ENCODE results near the gene IFI27L1. TPM values are rescaled to one million over a fixed set of nuclear protein-coding genes. Genes with fewer than 3 reads are reported as not detected.

The IFI27L1 gene, protein sequence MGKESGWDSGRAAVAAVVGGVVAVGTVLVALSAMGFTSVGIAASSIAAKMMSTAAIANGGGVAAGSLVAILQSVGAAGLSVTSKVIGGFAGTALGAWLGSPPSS
- 10 to 100 TPM; 22.9 to 23.0 TPM for total RNA-seq

GRCh38 chr14:94080621-94081385 is at the start of gene IFI27L1, which contains the start of gene DDX24:
TSS of gene IFI27L1 (plus strand) at chr14:94081310. CDS start at chr14:94096938, 15,628 bp downstream.
TSS of gene DDX24 (minus strand) at chr14:94081202. CDS start at chr14:94079742, 1,460 bp downstream.
- Mint-ChIP-seq H3K27ac (peak within 1 kb of the TSS; percentile 95 to 99), H3K9me3 (no peaks in the 10 kb centered on the region), H3K36me3 (peaks cover 20% of the 10 kb centered on the region), H3K4me3 (peak within 1 kb of the TSS; percentile 96), H3K27me3 (no peaks in the 10 kb centered on the region), H3K4me1 (ENCODE audit: low read depth in 2 of 2) (peaks cover 45 to 47% of the 10 kb centered on the region in 2 donors)
- DNase-seq (ENCODE audit: low spot score), result peak; percentile 97
- peak; percentile 99 to 100 for ATAC-seq

GRCh38 chr14:94031883-94032279 is 49.2 kb upstream of the IFI27L1 start:
- Mint-ChIP-seq H3K9me3 (no peaks in the 10 kb centered on the region), H3K4me1 (ENCODE audit: low read depth in 2 of 2) (peaks cover 6 to 14% of the 10 kb centered on the region in 2 donors), H3K36me3 (no peaks in the 10 kb centered on the region), H3K4me3 (no peak overlapping the region), H3K27me3 (peaks cover 0 to 2% of the 10 kb centered on the region in 2 donors), H3K27ac (no peak overlapping the region)
- DNase-seq (ENCODE audit: low spot score), result no peak
- no peak for ATAC-seq

- Mint-ChIP-seq H3K27me3 (no peaks in the 10 kb centered on the region), H3K4me1 (ENCODE audit: low read depth in 2 of 2) (peaks cover 3 to 5% of the 10 kb centered on the region in 2 donors), H3K36me3 (no peaks in the 10 kb centered on the region), H3K9me3 (no peaks in the 10 kb centered on the region), H3K4me3 (no peak overlapping the region), H3K27ac (no peak overlapping the region)
- ATAC-seq, result no peak
- no peak for DNase-seq (ENCODE audit: low spot score)
Measured at GRCh38 chr14:94034886-94035285, 46.2 kb upstream of the IFI27L1 start.

DNA sequence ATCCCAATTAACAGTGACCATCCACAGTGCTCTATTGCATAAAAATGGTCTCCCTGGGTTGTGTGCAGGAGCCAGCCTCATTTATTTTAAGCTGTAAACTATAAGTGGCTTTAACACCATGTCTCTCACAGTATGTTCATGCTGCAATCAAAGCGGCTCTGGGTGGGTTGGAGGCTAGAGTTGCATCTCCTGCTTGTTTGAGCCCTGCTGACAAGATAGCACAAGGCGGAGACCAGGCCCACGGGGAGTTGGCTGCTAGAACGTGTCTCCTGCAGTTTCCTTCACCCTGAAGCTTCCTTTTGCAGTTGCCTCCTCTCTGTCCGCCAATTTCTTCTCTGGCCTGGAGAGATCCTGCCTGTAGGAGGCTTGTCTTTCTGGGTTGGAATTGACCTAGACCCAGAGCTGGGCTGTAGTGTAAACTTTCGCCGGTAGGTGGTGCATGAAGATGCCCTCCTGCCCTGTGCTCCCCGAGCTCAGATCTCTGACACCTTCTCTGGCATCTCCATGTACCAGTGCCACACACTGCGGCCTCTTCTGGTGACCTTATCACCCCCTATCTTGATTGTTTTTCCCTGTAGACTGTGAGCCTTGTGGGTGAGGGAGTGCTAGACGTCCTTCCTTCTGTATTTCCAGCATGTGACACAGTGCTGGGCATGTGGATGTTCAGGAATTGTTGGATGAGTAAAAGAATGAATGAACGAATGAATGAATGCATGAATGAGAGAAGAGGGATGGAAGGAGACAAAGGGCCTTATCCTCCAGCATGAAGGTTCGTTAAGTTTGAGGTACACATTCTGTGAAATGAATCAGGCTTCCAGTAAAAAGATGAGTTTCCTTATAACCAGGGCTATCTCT is 44.6 kb upstream of the IFI27L1 start:
- Mint-ChIP-seq H3K4me1 (ENCODE audit: low read depth in 2 of 2) (peaks cover 3 to 5% of the 10 kb centered on the region in 2 donors), H3K9me3 (no peaks in the 10 kb centered on the region), H3K4me3 (no peak overlapping the region), H3K36me3 (no peaks in the 10 kb centered on the region), H3K27ac (no peak overlapping the region), H3K27me3 (no peaks in the 10 kb centered on the region)
- ATAC-seq (peak; percentile 83 to 84), DNase-seq (ENCODE audit: low spot score) (peak; percentile 72)

- Mint-ChIP-seq H3K4me1 (ENCODE audit: low read depth in 2 of 2) (peaks cover 3 to 5% of the 10 kb centered on the region in 2 donors), H3K4me3 (no peak overlapping the region), H3K27ac (no peak overlapping the region), H3K27me3 (no peaks in the 10 kb centered on the region), H3K36me3 (no peaks in the 10 kb centered on the region), H3K9me3 (no peaks in the 10 kb centered on the region)
- DNase-seq (ENCODE audit: low spot score) (no peak), ATAC-seq (no peak)
Measured at GRCh38 chr14:94037954-94038353, 43.2 kb upstream of the IFI27L1 start.

DNA sequence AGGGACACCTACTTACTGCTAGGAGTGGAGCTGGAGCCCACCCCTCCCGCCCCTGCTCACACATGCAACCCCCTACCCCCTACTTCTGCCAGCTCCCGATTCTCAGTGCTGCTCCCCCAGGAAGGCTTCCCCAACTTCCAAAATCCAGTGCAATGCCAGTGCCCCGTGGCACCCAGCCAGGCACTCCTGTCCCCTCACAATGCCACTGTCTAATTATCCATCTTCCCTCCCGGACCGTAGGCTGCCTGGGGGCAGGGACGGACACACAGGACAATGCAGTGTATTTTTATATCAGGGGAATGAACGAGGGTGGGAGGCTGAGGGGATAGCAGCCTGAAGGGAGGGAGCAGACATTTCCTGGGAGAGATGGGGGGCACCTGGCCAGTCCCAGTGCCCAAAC is 42.6 kb upstream of the IFI27L1 start:
- Mint-ChIP-seq H3K27me3 (no peaks in the 10 kb centered on the region), H3K9me3 (no peaks in the 10 kb centered on the region), H3K4me1 (ENCODE audit: low read depth in 2 of 2) (peaks cover 3 to 5% of the 10 kb centered on the region in 2 donors), H3K27ac (no peak overlapping the region), H3K36me3 (no peaks in the 10 kb centered on the region), H3K4me3 (no peak overlapping the region)
- DNase-seq (ENCODE audit: low spot score) (no peak), ATAC-seq (no peak)

DNA sequence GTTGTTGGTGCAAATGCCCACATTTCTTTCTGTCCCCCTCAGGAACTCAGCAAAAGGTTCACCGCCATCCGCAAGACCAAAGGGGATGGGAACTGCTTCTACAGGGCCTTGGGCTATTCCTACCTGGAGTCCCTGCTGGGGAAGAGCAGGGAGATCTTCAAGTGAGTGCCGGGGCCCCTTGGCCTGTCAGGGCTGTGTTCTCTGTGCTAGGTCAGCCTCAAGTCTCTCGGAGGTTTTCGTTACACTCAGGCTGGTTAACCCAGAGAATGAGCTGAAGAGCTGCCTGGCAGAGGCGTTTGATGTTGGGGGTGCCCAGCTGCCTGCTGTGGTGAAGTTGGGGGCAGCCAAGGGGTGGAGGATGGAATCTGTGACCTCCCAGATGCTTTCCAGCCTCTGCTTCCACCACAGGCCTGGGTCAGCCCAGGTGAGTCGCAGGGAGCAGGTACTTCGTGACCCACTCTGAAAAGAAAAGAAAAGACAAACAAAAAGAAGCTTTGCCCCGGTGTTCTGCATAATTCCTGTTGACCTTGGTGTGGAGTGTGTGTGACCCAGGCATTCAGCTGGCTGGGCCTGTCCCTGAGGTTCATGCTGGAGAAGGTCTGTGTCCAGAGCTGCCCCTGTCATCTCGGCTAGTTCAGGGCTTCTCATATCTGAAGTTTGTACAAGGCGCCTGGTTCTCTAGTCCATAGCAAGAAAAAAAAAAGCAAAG is 42.0 kb upstream of the IFI27L1 start:
- no peaks in the 10 kb centered on the region for H3K27me3 Mint-ChIP-seq
- H3K4me1 Mint-ChIP-seq (ENCODE audit: low read depth in 2 of 2), result peaks cover 3 to 5% of the 10 kb centered on the region in 2 donors
- no peak overlapping the region for H3K4me3 Mint-ChIP-seq
- no peaks in the 10 kb centered on the region for H3K9me3 Mint-ChIP-seq
- DNase-seq (ENCODE audit: low spot score) (no peak), ATAC-seq (no peak)
- H3K36me3 Mint-ChIP-seq, result no peaks in the 10 kb centered on the region
- H3K27ac Mint-ChIP-seq, result no peak overlapping the region

GRCh38 chr14:94040247-94040646 is 40.9 kb upstream of the IFI27L1 start:
- no peaks in the 10 kb centered on the region for H3K27me3 Mint-ChIP-seq
- H3K27ac Mint-ChIP-seq, result no peak overlapping the region
- H3K9me3 Mint-ChIP-seq, result no peaks in the 10 kb centered on the region
- ATAC-seq (no peak), DNase-seq (ENCODE audit: low spot score) (no peak)
- no peaks in the 10 kb centered on the region for H3K36me3 Mint-ChIP-seq
- peaks cover 3 to 5% of the 10 kb centered on the region in 2 donors for H3K4me1 Mint-ChIP-seq (ENCODE audit: low read depth in 2 of 2)
- no peak overlapping the region for H3K4me3 Mint-ChIP-seq

- H3K4me3 Mint-ChIP-seq, result no peak overlapping the region
- no peak for DNase-seq (ENCODE audit: low spot score)
- H3K27ac Mint-ChIP-seq, result no peak overlapping the region
- no peak for ATAC-seq
- H3K36me3 Mint-ChIP-seq, result no peaks in the 10 kb centered on the region
- peaks cover 3 to 5% of the 10 kb centered on the region in 2 donors for H3K4me1 Mint-ChIP-seq (ENCODE audit: low read depth in 2 of 2)
- no peaks in the 10 kb centered on the region for H3K9me3 Mint-ChIP-seq
- H3K27me3 Mint-ChIP-seq, result no peaks in the 10 kb centered on the region
Measured at GRCh38 chr14:94040796-94041195, 40.3 kb upstream of the IFI27L1 start.

DNA sequence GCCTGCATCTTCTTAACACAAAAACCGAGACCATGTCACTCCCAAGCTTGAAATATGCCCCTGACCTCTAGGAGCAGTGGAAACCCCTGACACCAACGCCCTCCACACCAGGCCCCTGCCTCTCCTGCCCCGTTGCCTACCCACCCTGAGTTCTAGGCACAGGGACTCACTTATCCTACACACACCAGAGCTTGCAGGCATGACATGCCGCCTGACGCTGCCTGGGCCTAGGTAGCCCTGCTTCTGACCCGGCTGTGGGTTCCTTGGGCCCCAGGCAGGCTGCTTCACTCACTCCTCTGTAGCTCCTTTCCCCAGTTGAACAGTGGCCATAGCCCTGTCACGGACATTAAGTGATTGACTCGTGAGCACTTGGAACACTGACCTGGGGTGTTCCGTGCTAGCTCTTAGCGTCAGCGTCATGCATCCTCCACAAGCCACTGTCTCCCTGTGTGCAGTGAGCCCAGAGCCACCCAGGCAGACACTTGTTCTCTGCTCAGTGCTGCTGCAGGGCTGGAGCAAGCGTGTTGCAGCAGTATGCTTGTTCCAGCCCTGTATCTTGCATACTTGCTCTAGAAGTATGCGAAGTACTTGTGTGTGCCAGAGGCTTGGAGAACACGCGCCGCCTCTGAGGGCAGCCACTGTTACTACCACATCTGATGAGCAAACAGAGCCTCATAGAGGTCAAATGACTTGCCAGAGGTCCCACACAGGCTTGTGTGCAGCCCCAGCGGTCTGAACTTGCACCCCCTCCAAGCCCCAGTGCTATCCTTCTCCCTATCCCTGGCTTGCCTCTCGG is 39.4 kb upstream of the IFI27L1 start:
- Mint-ChIP-seq H3K9me3 (no peaks in the 10 kb centered on the region), H3K27ac (peak overlapping the region in 1 of 2 donors; percentile 18), H3K4me3 (no peak overlapping the region), H3K36me3 (no peaks in the 10 kb centered on the region), H3K27me3 (no peaks in the 10 kb centered on the region), H3K4me1 (ENCODE audit: low read depth in 2 of 2) (peaks cover 1 to 2% of the 10 kb centered on the region in 2 donors)
- DNase-seq (ENCODE audit: low spot score) (no peak), ATAC-seq (no peak)

DNA sequence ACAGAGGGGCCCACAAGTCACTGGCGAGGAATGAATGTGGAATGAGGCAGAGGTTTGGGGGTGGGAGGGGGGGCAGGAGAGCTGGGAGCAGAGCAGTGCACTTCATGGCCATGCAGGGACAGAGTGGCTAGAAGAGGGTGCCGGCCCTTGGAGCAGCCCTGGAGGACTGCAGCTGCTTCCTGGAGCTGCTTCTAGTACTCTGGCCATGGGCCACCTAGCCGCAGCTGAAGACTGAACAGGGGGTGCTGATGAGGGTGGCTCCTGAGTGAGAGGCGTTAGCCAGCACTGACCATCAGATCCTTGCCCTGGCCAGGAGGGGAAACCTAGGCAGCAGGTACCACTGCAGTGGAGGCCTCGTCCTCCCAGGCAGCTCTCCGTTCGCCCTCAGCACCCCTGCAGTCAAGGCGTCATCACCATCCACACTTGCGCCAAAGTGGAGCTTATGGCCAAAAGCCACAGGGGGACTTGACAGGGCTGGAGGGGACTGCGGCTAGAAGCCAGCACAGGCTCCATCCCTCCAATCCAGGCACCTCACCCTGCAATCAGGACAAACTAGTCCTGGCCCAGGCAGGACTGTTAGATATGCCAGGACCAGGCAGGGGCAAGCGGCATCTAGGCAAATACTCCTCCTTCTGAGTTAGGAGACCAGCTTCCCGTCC is 38.5 kb upstream of the IFI27L1 start:
- peak; percentile 42 for DNase-seq (ENCODE audit: low spot score)
- no peaks in the 10 kb centered on the region for H3K27me3 Mint-ChIP-seq
- H3K4me1 Mint-ChIP-seq (ENCODE audit: low read depth in 2 of 2), result no peaks in the 10 kb centered on the region
- ATAC-seq, result no peak
- H3K36me3 Mint-ChIP-seq, result no peaks in the 10 kb centered on the region
- no peak overlapping the region for H3K27ac Mint-ChIP-seq
- H3K9me3 Mint-ChIP-seq, result no peaks in the 10 kb centered on the region
- H3K4me3 Mint-ChIP-seq, result no peak overlapping the region

GRCh38 chr14:94043111-94043755 is 37.9 kb upstream of the IFI27L1 start:
- Mint-ChIP-seq H3K27me3 (no peaks in the 10 kb centered on the region), H3K9me3 (no peaks in the 10 kb centered on the region), H3K36me3 (no peaks in the 10 kb centered on the region), H3K4me1 (ENCODE audit: low read depth in 2 of 2) (no peaks in the 10 kb centered on the region), H3K4me3 (no peak overlapping the region), H3K27ac (no peak overlapping the region)
- peak; percentile 25 for DNase-seq (ENCODE audit: low spot score)
- no peak for ATAC-seq

Measured in natural killer cell treated with Interleukin-12 subunit alpha and Interleukin-12 subunit beta and Interleukin-15 and Interleukin-18, amount 100 ng/mL, for 72 hours (primary cell).